ENCODE results near the gene GOLGA7B. TPM values are rescaled to one million over a fixed set of nuclear protein-coding genes. Genes with fewer than 3 reads are reported as not detected.
"Not testable (repeated sequence)": the region's sequence is repeated elsewhere in the genome, so short reads cannot be mapped to it uniquely, and the experiment has no call there.

GOLGA7B gene
- polyA plus RNA-seq, 6 donors from 2014 or later = not detected

DNA sequence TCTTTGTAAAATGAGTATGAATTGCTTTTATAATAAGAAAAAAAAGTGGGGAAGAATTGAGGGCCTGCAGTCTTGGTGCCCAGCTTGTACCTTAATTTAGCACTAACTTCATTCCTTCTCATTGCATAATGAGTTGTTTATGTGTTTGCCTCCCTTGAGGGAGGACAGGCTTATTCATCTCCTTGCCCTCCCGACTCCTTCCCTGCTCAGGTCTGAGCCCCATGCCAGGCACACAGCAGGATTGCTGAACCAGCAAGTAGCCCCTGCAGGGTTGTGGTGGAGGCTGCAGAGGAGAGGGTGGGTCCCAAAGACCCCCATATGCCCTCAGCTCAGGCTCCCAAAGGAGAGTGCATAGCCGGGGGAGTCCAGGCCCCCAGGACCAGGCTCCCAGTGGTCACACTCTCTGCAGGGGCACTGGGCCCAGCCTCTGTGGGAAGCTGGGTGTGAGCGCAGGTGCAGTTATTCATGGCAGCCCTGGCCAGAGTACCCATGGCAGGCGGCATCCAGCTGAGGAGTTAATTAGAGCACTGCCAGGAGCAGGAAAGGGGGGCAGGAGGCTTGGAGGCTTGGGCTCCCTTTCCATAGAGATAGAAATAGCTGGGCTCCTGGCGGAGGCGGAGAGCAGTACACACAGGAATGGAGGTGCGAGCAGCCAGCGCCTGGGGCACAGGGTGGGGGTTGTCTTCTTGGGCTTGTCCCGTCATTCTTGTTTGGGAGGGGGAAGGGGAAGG, 28.2 kb upstream of the GOLGA7B start:
- no peak for DNase-seq
- no peaks in the 10 kb centered on the region for H3K36me3 Mint-ChIP-seq
- H3K27me3 Mint-ChIP-seq = peaks cover 20 to 39% (median 28%) of the 10 kb centered on the region in 3 donors
- no peaks in the 10 kb centered on the region for H3K9me3 Mint-ChIP-seq
- no peak overlapping the region for H3K27ac Mint-ChIP-seq
- no peaks in the 10 kb centered on the region for H3K4me1 Mint-ChIP-seq
- ATAC-seq (ENCODE audit: low read depth in 2 of 2) = no peak
- H3K4me3 Mint-ChIP-seq = peak overlapping the region in 1 of 8 donors; percentile 37

DNA sequence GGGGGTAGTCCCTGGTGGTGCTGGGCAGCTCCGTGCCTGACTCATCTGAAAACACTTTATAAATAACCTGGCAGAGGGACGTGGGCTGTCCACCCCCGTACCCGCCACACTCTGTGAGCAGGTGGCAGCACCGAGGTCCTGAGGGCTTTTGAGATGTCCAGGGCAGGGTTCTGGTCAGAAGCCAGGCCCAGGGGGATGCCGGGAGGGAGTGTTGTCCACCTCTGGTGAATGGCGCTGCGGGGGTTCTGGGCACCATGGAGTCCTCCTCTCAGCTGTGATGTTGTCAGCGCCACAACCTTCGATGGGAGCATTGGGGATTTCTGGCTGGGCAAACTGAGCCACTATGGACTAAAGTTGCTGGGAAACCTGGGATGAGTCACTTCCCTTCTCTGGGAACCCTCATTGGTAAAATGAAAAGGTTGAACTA, 27.4 kb upstream of the GOLGA7B start:
- peaks cover 22 to 39% (median 33%) of the 10 kb centered on the region in 3 donors for H3K27me3 Mint-ChIP-seq
- DNase-seq = no peak
- H3K4me1 Mint-ChIP-seq = no peaks in the 10 kb centered on the region
- H3K36me3 Mint-ChIP-seq = no peaks in the 10 kb centered on the region
- no peak for ATAC-seq (ENCODE audit: low read depth in 2 of 2)
- no peak overlapping the region for H3K27ac Mint-ChIP-seq
- H3K4me3 Mint-ChIP-seq = no peak overlapping the region
- no peaks in the 10 kb centered on the region for H3K9me3 Mint-ChIP-seq

DNA sequence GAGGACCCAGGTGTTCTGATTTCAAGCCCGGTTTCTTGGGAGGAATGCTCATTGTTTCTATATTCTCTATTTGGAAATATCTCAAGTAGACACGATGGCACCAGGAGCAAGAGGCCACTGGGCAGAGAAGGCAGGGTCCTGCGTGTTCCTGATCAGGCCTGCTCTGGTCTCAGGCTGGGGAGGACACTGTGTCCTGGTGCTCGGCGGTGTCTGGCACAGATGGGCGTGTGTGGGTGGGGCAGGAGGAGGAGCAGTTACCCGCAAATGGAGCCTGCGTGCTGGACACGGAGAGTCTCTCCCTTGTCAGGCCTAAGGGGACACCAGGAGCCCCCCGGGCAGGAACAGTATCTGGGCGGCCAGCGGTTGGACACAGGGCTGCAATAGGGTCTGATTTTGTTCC, 25.9 kb upstream of the GOLGA7B start:
- Mint-ChIP-seq H3K9me3 (no peaks in the 10 kb centered on the region), H3K27ac (no peak overlapping the region), H3K4me1 (no peaks in the 10 kb centered on the region), H3K4me3 (no peak overlapping the region), H3K36me3 (no peaks in the 10 kb centered on the region), H3K27me3 (peaks cover 17 to 25% (median 24%) of the 10 kb centered on the region in 3 donors)
- no peak for DNase-seq
- ATAC-seq (ENCODE audit: low read depth in 2 of 2) = no peak

DNA sequence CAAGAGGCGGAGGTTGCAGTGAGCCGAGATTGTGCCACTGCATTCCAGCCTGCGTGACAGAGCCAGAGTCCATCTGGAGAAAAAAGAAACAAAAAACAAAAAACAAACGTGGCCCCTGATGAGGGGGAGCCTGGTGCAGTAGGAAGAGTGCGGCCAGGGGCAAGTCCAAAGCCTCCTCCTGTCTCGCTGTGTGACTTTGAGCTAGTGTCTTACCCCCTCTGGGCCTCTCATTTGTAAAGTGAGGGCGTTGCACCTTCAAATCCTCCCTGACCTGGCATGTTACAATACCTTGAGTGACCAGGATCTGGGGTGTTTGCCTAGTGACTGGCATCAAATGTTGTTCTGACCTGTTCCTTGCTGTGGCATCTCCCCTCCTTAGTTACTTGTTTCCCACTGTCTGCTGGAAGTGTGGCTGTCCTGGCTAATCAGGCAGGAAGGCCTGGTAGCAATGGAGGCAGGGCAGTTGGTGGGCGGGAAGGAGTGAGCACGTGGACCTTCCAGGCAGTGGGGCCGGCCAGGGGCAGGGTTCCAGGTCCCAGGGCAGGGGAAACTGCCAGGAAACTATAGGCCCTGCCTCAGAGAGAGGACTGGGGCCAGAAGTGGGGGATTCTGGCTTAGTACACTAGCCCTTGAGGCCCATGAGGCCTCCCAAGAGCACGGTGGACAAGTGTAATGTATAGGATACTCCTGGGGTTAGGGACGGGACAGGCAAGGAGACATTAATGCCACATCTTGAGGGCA, 24.5 kb upstream of the GOLGA7B start:
- DNase-seq (no peak), ATAC-seq (ENCODE audit: low read depth in 2 of 2) (no peak)
- no peak overlapping the region for H3K27ac Mint-ChIP-seq
- H3K4me1 Mint-ChIP-seq = no peaks in the 10 kb centered on the region
- no peaks in the 10 kb centered on the region for H3K9me3 Mint-ChIP-seq
- H3K4me3 Mint-ChIP-seq = no peak overlapping the region
- H3K36me3 Mint-ChIP-seq = no peaks in the 10 kb centered on the region
- peaks cover 13 to 19% (median 13%) of the 10 kb centered on the region in 3 donors for H3K27me3 Mint-ChIP-seq

DNA sequence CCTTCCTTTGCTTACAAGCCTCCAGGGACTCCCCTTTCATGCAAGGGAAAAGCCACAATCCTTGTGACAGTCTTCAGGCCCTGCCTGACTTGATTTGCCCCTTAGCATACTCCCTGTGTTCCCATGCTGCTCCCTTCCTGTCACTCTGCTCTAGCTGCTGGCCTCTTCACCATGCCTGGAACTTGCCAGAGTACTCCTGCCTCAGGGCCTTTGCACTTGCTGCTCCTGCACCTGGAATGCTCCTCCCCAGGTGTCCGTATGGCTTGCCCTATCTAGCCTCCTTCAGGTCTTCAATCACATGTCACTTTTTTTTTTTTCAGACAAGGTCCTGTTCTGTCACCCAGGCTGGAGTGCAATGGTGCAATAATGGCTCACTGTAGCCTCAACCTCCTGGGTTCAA, 22.8 kb upstream of the GOLGA7B start:
- DNase-seq (no peak), ATAC-seq (ENCODE audit: low read depth in 2 of 2) (no peak)
- H3K36me3 Mint-ChIP-seq = no peaks in the 10 kb centered on the region
- H3K4me3 Mint-ChIP-seq = peak overlapping the region in 1 of 8 donors; percentile 74
- H3K27me3 Mint-ChIP-seq = peaks cover 13 to 30% (median 16%) of the 10 kb centered on the region in 3 donors
- no peaks in the 10 kb centered on the region for H3K9me3 Mint-ChIP-seq
- H3K4me1 Mint-ChIP-seq = no peaks in the 10 kb centered on the region
- H3K27ac Mint-ChIP-seq = no peak overlapping the region

DNA sequence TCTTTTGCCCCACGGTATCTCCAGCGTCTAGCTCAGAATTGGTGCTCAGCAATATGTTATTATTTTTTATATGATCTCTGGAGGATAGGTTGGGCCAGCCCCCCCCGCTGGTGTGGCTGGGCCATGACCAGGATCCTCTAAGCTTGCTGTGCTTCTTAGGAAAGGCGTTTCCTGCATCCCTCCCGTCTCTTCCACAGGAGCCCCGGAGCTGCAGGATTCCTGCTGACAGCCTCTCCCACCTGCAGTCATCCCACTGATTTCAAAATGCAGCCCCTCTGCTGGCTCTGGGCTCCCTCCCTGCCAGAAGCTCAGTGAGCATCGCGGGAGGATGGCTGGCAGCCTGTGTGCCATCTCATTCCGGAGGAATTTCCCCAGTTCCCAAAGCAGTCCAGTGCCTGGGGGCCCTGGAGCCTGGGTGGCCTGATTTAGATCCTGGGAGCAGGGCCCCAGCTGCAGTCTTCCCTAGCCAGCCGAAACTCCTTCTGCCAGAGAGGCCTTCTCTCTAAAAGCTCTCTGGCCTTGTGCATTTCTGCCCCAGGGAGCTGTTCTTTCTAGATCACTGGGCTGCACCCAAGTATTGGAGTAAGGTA, 21.8 kb upstream of the GOLGA7B start:
- DNase-seq (no peak), ATAC-seq (ENCODE audit: low read depth in 2 of 2) (no peak)
- H3K27ac Mint-ChIP-seq = no peak overlapping the region
- H3K27me3 Mint-ChIP-seq = peaks cover 13 to 27% (median 19%) of the 10 kb centered on the region in 3 donors
- H3K9me3 Mint-ChIP-seq = no peaks in the 10 kb centered on the region
- H3K4me1 Mint-ChIP-seq = no peaks in the 10 kb centered on the region
- no peaks in the 10 kb centered on the region for H3K36me3 Mint-ChIP-seq
- no peak overlapping the region for H3K4me3 Mint-ChIP-seq

DNA sequence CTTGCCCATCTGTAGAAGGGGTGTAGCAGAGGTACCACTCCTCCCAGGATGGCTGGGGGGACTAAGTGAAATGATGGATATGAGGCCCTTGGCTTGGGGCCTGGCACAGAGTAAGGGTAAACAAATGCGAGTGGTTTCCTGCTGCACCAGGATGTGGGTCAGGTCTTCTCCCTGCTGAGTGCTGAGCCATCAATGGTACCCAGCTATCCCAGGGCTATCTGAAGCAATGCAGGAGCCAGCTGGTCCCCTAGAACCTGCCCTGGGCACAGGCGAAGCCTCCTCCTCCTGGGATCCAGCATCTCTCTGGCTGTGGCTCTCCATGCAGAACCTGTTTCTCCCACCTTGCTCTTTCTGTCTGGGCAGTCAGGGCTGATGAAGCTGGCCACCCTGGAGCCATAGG, 20.9 kb upstream of the GOLGA7B start:
- Mint-ChIP-seq H3K9me3 (peaks cover 0 to 1% (median 0%) of the 10 kb centered on the region in 7 donors), H3K27me3 (peaks cover 17 to 24% (median 21%) of the 10 kb centered on the region in 3 donors), H3K4me3 (no peak overlapping the region), H3K4me1 (no peaks in the 10 kb centered on the region), H3K36me3 (no peaks in the 10 kb centered on the region), H3K27ac (no peak overlapping the region)
- DNase-seq = no peak
- ATAC-seq (ENCODE audit: low read depth in 2 of 2) = no peak

DNA sequence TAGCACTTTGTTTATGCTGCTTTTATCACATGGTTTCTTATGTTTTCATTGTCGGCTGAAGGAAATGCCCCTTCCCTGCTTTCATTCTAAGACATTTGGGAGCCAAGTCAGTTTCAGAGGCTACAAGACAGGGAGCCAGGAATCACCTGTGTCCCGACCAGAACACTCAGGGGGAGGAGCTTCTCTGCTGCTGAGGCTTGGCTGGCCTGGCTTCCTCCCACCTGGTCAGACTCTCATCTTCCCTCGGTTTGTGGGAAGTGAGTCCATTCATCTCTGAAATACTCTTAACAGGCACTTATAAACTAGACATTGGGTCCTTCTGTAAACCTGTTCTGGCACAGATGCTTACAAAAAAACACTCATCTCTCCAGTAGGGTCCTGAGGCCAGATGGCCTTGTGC, 19.6 kb upstream of the GOLGA7B start:
- DNase-seq (no peak), ATAC-seq (ENCODE audit: low read depth in 2 of 2) (no peak)
- Mint-ChIP-seq H3K4me1 (no peaks in the 10 kb centered on the region), H3K27me3 (peaks cover 24 to 32% (median 30%) of the 10 kb centered on the region in 3 donors), H3K4me3 (no peak overlapping the region), H3K27ac (no peak overlapping the region), H3K36me3 (no peaks in the 10 kb centered on the region), H3K9me3 (peaks cover 0 to 1% (median 0%) of the 10 kb centered on the region in 7 donors)

DNA sequence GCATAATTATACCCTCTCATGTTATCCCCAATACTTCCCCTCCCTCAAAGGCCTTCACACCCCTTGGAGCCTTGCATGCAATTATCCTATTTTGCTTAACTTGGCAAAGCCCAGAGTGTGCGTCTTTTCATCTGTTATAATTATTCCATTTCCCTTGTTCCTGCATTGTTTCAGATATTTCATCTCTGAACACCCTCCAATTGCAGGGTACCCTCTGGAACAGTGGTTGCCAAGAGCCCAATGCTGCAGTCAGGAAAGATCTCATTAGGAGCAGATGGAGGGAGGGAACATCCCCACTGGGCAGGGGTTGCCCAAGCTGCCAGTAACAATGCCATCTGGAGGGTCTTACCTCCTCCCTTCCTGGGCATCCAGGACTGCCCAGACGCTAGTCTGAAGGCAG, 18.4 kb upstream of the GOLGA7B start:
- H3K4me1 Mint-ChIP-seq = no peaks in the 10 kb centered on the region
- H3K36me3 Mint-ChIP-seq = peaks cover 0 to 4% of the 10 kb centered on the region in 2 donors
- H3K27me3 Mint-ChIP-seq = peaks cover 25 to 35% (median 28%) of the 10 kb centered on the region in 3 donors
- ATAC-seq (ENCODE audit: low read depth in 2 of 2) (no peak), DNase-seq (no peak)
- H3K9me3 Mint-ChIP-seq = peaks cover 0 to 3% (median 0%) of the 10 kb centered on the region in 7 donors
- H3K27ac Mint-ChIP-seq = no peak overlapping the region
- H3K4me3 Mint-ChIP-seq = no peak overlapping the region

DNA sequence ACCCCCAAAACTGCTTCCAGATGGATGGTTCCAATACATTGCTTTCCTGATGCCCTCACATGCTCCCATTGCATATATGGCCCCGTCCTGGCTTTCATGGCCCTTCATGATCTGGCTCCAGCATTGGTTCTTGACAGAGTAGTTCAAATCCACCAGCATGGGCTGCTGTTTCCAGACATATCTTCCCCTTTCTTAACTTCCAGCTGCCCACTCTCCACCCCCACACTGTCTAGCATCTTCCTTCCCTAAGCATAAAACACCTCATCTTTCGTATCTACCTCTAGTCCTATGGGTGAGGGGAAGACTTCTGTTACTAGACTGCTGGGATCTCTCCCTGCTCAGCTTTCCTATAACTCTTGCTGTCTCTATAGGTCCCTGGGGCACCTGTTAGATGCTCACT, 13.2 kb upstream of the GOLGA7B start:
- Mint-ChIP-seq H3K27ac (no peak overlapping the region), H3K4me1 (no peaks in the 10 kb centered on the region), H3K27me3 (peaks cover 34 to 41% (median 41%) of the 10 kb centered on the region in 3 donors), H3K9me3 (peaks cover 0 to 12% (median 4%) of the 10 kb centered on the region in 7 donors), H3K36me3 (peaks cover 0 to 15% of the 10 kb centered on the region in 2 donors), H3K4me3 (no peak overlapping the region)
- DNase-seq = no peak
- no peak for ATAC-seq (ENCODE audit: low read depth in 2 of 2)

DNA sequence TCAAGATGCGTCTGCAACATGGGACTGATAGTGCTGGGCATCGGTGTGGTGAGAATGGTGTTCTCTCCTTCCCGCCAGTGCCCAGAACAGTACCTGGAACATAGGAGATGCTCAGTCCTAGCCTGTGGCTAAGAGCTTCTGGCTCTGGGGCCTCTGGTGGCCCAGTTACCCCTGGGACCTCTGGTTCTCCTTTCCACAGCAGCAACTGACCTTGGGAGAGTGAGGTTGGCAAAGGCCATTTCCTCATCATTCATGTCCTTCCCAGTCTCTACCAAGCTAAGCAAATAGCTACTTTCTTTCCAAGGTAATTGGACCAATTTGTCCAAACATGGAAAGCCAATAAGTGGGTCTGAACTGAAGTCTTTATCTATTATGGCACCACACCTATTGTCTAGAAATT, 11.6 kb upstream of the GOLGA7B start:
- peaks cover 0 to 15% of the 10 kb centered on the region in 2 donors for H3K36me3 Mint-ChIP-seq
- DNase-seq (no peak), ATAC-seq (ENCODE audit: low read depth in 2 of 2) (no peak)
- H3K4me3 Mint-ChIP-seq = no peak overlapping the region
- peaks cover 0 to 12% (median 6%) of the 10 kb centered on the region in 7 donors for H3K9me3 Mint-ChIP-seq
- H3K27me3 Mint-ChIP-seq = peaks cover 38 to 40% (median 40%) of the 10 kb centered on the region in 3 donors
- H3K27ac Mint-ChIP-seq = no peak overlapping the region
- no peaks in the 10 kb centered on the region for H3K4me1 Mint-ChIP-seq

DNA sequence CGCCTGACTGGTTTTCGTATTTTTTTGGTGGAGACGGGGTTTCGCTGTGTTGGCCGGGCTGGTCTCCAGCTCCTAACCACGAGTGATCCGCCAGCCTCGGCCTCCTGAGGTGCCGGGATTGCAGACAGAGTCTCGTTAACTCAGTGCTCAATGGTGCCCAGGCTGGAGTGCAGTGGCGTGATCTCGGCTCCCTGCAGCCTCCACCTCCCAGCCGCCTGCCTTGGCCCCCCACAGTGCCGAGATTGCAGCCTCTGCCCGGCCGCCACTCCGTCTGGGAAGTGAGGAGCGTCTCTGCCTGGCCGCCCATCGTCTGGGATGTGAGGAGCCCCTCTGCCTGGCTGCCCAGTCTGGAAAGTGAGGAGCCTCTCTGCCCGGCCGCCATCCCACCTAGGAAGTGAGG, 8.5 kb upstream of the GOLGA7B start:
- not testable (repeated sequence) for ATAC-seq (ENCODE audit: low read depth in 2 of 2); H3K4me1 Mint-ChIP-seq; DNase-seq; H3K27ac Mint-ChIP-seq; H3K4me3 Mint-ChIP-seq
- peaks cover 0 to 12% of the 10 kb centered on the region in 2 donors for H3K36me3 Mint-ChIP-seq
- peaks cover 0 to 11% (median 9%) of the 10 kb centered on the region in 7 donors for H3K9me3 Mint-ChIP-seq
- peaks cover 20 to 28% (median 27%) of the 10 kb centered on the region in 3 donors for H3K27me3 Mint-ChIP-seq

DNA sequence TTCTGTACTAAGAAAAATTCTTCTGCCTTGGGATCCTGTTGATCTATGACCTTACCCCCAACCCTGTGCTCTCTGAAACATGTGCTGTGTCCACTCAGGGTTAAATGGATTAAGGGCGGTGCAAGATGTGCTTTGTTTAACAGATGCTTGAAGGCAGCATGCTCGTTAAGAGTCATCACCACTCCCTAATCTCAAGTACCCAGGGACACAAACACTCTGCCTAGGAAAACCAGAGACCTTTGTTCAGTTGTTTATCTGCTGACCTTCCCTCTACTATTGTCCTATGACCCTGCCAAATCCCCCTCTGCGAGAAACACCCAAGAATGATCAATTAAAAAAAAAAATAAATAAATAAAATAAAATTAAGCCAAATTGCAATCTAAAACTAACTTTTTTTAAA, 7.5 kb upstream of the GOLGA7B start:
- not testable (repeated sequence) for H3K4me1 Mint-ChIP-seq; H3K4me3 Mint-ChIP-seq; H3K36me3 Mint-ChIP-seq; H3K27ac Mint-ChIP-seq; DNase-seq; ATAC-seq (ENCODE audit: low read depth in 2 of 2); H3K9me3 Mint-ChIP-seq
- H3K27me3 Mint-ChIP-seq = peaks cover 11 to 18% (median 18%) of the 10 kb centered on the region in 3 donors

Data from naive B cell (primary cell).